GM19324 (cell line): ENCODE results near the gene COBL.

Experiments
- ATAC-seq: cut with Tn5 transposase; IDR thresholded peaks from one replicate; pipeline ENCODE4 v1.9.1; 2021; ENCODE audit warnings: mild to moderate bottlenecking, moderate library complexity; ENCODE audit not compliant: unreplicated experiment, low FRiP score

COBL gene

GRCh38 chr7:51316666-51317581, at the start of gene COBL:
Gene COBL (minus strand): TSS chr7:51316809. CDS start chr7:51316633, 176 bp downstream.
- no peak for ATAC-seq

GRCh38 chr7:51366172-51366728, 49.6 kb upstream of the COBL start:
- ATAC-seq = no peak

- no peak for ATAC-seq
These were observed 41.2 kb upstream of the COBL start for GRCh38 chr7:51357821-51358220.

- ATAC-seq = no peak
These were observed 40.4 kb upstream of the COBL start for GRCh38 chr7:51356849-51357516.

GRCh38 chr7:51354897-51355296, 38.3 kb upstream of the COBL start:
- no peak for ATAC-seq

GRCh38 chr7:51354434-51354833, 37.8 kb upstream of the COBL start:
- no peak for ATAC-seq

GRCh38 chr7:51352174-51353100, 35.8 kb upstream of the COBL start:
- ATAC-seq = no peak

- ATAC-seq = no peak
These were observed 35.1 kb upstream of the COBL start for GRCh38 chr7:51351661-51352060.

- no peak for ATAC-seq
These were observed 33.9 kb upstream of the COBL start for GRCh38 chr7:51350546-51350896.

- ATAC-seq = no peak
These were observed 33.4 kb upstream of the COBL start for GRCh38 chr7:51349820-51350545.

- ATAC-seq = no peak
These were observed 29.5 kb upstream of the COBL start for GRCh38 chr7:51346126-51346525.

GRCh38 chr7:51344406-51345138, 28.0 kb upstream of the COBL start:
- no peak for ATAC-seq

GRCh38 chr7:51340936-51341335, 24.3 kb upstream of the COBL start:
- no peak for ATAC-seq

- no peak for ATAC-seq
These were observed 23.6 kb upstream of the COBL start for GRCh38 chr7:51340029-51340838.

GRCh38 chr7:51335057-51335456, 18.4 kb upstream of the COBL start:
- no peak for ATAC-seq

GRCh38 chr7:51329696-51330263, 13.2 kb upstream of the COBL start:
- no peak for ATAC-seq

GRCh38 chr7:51328351-51328801, 11.8 kb upstream of the COBL start:
- no peak for ATAC-seq

GRCh38 chr7:51327287-51327717, 10.7 kb upstream of the COBL start:
- ATAC-seq = no peak
